Stomach (tissue), 4 donors: ENCODE data around the gene PAH.

Experiments
- POLR2A ChIP-seq, 4 donors: fragments of 450-650 bp; IDR thresholded peaks; one replicate each; pipeline ENCODE4 v1.6.1; 2016; ENCODE audit warnings: antibody characterized with exemption in 4 of 4, control low read depth in 2 of 4, mild to moderate bottlenecking in 1 of 4, moderate library complexity in 1 of 4
- TF ChIP-seq, protein P1 (sequence below), 7 experiments: fragments of 450-650 bp in 4 of 7; fragments of 200-600 bp in 3 of 7; sonication (generic) in 3 of 7; IDR thresholded peaks; one replicate each; pipeline ENCODE4 v1.5.1; 2016 to 2019; ENCODE audit warnings: antibody characterized with exemption in 7 of 7, control low read depth in 2 of 7, mild to moderate bottlenecking in 1 of 7

DNA sequence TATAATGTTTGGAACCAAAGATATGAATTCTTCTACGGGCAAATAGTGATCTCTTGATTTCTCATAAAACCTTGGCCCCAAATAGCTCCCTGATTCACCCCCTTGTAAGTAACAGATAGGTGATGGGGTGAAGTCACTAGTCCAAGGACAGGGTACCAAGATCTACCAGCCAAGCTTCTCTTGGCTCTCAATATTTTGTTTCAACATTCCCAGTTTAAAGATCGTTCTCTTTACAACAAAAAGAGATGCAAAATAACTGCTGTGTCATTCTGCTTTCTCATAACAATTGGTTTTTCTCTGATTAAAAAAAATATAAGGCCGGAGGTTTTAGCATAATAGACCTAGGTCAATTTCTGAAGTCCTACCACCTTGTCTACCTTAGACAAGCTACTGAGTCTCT, 11.8 kb downstream of the PAH start:
- TF ChIP-seq, protein P1, sequence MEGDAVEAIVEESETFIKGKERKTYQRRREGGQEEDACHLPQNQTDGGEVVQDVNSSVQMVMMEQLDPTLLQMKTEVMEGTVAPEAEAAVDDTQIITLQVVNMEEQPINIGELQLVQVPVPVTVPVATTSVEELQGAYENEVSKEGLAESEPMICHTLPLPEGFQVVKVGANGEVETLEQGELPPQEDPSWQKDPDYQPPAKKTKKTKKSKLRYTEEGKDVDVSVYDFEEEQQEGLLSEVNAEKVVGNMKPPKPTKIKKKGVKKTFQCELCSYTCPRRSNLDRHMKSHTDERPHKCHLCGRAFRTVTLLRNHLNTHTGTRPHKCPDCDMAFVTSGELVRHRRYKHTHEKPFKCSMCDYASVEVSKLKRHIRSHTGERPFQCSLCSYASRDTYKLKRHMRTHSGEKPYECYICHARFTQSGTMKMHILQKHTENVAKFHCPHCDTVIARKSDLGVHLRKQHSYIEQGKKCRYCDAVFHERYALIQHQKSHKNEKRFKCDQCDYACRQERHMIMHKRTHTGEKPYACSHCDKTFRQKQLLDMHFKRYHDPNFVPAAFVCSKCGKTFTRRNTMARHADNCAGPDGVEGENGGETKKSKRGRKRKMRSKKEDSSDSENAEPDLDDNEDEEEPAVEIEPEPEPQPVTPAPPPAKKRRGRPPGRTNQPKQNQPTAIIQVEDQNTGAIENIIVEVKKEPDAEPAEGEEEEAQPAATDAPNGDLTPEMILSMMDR (IDR thresholded peaks at IDR 0.05): no peak
- no peak for TF ChIP-seq POLR2A (IDR thresholded peaks at IDR 0.05)
